Sigmoid colon (tissue), 3 donors: Measurements from ENCODE around the gene MAGEB18.

ENCODE experiments used
- CTCF ChIP-seq, 4 experiments: fragments of 450-650 bp in 3 of 4; fragments of 200-600 bp in 1 of 4; IDR thresholded peaks; one replicate each; pipeline ENCODE4 v1.5.1; 2016 to 2019; ENCODE audit warnings: antibody characterized with exemption in 4 of 4, mild to moderate bottlenecking in 3 of 4, moderate library complexity in 2 of 4
- POLR2A ChIP-seq, 2 donors: fragments of 450-650 bp; IDR thresholded peaks; one replicate each; pipeline ENCODE4 v1.6.1; 2016; ENCODE audit warnings: antibody characterized with exemption in 2 of 2, mild to moderate bottlenecking in 2 of 2, moderate library complexity in 2 of 2

- TF ChIP-seq POLR2A (IDR thresholded peaks at IDR 0.05): no peak
- no peak for TF ChIP-seq CTCF (IDR thresholded peaks at IDR 0.05)
Measured at GRCh38 chrX:26109142-26109541, 29.0 kb upstream of the MAGEB18 start.
